GM19238 (cell line): ENCODE data around the gene CENPF.
"Not testable (repeated sequence)": the region's sequence is repeated elsewhere in the genome, so short reads cannot be mapped to it uniquely, and the experiment has no call there.

Experiments used
- DNase-seq: peaks from one replicate; pipeline ENCODE4 v3.0.0; 2011; ENCODE audit warnings: low spot score; ENCODE audit not compliant: insufficient read length

CENPF gene

DNA sequence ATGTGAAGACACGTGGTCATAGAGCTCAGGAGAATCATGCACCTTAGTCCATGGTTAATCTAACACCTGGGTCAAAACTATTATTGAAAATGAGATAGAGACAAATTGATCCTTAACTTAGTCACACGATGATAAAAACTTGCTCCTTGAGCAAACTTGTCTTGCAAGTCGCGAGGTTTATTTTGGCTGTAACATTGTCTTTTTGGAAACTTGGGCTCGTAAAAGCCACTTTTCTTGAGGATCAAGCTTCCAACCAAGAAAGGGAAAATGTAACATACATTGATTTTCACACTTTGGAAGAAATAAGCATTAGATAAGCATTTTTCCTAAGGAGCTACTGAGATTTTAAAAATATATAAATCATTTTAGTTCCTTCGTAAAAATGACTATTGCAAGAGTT is 19.9 kb upstream of the CENPF start:
- no peak for DNase-seq

DNA sequence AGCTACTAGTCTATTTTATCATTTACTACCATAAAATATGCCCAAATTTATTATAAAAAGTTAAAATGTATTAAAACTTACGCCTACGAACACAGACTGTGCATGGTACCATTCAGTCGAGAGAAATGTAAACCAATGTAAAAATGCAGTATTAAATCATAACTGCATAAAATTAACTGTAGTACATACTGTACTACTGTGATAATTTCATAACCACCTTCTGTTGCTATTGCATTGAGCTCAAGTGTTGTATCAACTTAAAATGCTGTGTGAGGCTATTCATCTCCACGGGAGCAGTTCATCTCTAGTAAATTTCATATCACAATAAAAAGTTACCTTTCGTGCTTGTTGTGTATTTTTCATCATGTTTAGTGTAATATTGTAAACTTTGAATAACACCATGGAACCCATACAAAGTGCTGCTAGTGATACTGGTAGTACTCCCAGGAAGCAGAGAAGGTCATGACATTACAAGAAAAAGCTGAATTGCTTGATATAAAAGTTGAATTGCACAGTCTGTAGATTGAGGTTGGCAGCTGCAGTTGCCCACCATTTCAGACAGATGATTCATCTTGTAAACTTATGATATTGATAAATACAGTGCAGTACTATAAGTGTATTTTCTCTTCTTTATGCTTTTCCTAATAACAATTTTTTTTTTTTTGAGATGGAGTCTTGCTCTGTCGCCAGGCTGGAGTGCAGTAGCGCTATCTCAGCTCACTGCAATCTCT is 19.0 kb upstream of the CENPF start:
- DNase-seq: no peak

- no peak for DNase-seq
These were observed 17.9 kb upstream of the CENPF start for GRCh38 chr1:214584805-214585766.

- no peak for DNase-seq
These were observed 16.4 kb upstream of the CENPF start for GRCh38 chr1:214586621-214587020.

- no peak for DNase-seq
These were observed 15.8 kb upstream of the CENPF start for GRCh38 chr1:214587165-214587564.

DNA sequence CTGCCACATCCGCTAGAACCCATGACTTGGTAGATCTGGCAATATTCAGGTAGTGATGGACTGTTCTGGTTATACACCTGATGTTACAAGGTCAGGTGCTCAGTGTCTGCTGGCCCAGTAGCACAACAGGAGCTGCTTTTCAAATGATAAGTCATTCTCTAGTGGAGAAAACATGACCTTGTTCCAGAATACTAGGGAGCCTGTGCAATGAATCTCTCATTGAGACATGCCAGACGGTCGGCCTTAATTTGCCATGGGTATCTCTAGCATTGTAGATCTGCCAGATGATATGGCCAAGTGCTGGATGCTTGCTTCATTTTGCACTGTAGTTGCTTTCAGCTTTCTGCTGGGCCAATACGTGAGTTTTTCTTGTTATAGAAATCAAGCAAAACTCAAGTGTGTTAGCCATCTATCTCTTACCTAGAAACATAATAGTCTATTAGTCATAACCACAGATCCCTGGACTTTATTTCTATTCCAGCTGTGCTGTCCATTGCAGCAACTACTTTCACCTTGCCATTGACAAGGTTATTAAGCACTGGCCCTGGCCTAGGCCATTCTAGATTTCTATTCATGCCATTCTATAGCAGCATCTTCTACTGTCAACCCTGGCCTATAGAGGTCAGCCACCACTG is 13.9 kb upstream of the CENPF start:
- DNase-seq: no peak

- no peak for DNase-seq
These were observed 12.3 kb upstream of the CENPF start for GRCh38 chr1:214590696-214591095.

DNA sequence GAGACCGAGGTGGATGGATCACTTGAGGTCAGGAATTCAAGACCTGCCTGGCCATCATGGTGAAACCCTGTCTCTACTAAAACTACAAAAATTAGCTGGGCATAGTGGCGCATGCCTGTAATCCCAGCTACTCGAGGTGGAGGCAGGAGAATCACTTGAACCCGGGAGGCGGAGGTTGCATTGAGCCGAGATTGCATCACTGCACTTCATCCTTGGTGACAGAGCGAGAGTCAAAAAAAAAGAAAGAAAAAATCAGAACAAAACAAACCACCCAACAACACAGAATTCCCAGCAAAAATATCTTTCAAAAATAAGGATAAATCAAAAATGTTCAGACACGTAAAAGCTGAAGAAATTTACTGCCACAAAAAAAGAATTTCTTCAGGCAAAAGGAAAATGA is 11.1 kb upstream of the CENPF start:
- DNase-seq: not testable (repeated sequence)

DNA sequence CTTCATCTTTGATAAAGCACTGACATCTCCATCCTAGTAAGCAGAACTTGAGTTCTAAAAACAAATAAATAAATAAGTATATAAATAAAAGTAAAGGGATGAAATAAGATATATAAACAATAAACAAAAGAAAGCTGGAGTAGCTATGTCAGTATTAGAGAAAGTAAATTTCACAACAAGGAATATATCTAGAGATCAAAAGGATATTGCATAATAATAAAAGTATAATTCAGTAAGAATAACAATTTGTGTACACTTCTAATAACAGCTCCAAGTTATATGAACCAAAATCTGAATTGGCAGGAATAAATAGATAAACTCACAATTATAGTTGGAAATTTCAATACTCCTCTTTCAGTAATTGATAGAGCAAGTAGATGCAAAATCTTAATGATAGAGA is 9.8 kb upstream of the CENPF start:
- no peak for DNase-seq

DNA sequence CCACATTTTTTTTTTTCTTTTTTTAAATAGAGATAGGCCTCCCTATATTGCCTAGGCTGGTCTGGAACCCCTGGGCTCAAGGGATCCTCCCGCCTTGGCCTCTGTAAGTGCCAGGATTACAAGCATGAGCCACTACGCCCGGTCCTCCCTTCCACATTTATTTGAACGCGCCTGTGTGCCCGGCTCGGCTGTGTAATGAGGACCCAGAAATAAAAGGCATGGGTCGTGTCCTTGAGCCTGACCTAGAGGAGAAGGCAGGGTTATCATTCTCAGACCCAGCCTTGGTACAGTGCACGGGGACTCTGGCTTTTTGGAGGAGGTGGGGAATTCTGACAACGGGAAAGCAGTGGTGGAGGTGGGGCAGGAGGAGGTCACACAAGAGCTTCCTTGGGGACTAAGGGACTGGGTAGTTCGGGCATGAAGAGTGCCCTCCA is 841 bp downstream of the CENPF start:
- DNase-seq: no peak

- DNase-seq: no peak
These were observed 1.5 kb downstream of the CENPF start for GRCh38 chr1:214604523-214604922.

DNA sequence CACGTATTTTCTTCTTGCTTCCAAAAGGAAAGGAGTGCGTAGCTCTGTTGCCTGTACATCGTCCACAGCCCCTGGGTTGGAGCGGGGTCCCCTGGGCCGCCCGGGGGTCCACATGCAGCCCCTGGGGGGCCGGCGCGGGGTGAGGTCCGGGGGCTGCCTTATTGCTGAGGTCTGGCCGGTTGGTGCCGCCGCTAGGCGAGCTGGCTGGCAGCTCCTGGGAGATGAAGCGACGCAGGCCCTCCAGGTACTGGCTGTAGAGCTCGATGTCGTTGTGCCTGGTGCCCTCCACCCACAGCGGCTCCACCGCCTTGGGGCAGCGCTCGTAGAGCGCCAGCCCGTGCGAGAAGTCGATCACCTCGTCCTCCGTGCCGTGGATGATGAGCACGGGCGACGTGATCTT is 2.5 kb downstream of the CENPF start:
- DNase-seq: not testable (repeated sequence)

DNA sequence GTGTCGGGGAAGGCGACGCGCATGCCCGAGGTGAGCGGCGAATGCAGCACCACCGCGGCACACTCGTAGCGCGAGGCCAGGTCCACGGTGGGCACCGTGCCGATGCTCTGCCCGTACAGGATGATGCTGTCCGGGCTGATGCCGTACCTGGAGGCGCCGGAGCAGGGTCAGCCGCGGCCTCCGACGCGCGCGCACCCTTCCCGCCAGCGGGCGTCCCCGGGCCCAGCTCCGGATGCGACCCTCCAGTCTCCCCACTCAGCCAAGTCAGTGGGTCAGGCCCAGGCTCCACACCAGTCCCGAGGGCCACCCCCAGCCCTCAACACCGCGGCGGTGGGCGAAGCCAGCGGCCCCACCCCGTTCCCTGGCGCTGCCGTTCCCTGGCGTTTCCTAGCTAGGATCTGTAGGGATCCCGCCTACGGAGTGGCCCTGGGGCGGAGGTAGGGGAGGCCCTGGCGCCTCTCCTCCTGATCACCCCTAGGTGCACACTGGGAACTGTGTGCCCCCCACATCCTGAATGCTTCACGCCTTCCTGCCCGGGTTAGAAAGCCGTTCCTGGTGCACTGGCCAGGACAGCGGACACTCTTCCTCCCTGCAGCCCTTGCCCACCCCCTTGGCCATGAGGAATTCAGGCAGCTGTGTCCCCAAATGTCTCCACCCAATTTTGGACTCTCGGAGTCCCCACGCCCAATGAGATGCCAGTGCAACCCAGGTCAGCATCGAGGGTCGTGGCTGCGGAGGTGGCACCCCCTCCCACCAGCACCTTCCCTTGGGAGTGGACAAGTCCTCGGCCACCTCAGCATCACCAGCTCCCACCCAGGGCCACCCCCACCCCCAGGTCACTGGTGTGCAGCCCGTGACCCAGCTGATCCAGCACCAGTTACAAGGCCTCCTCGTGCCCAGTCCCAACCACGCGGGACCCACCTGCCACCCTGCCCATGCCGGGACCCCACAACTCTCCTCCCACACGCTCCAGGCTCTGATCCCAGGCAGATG is 3.2 kb downstream of the CENPF start:
- DNase-seq: not testable (repeated sequence)

DNA sequence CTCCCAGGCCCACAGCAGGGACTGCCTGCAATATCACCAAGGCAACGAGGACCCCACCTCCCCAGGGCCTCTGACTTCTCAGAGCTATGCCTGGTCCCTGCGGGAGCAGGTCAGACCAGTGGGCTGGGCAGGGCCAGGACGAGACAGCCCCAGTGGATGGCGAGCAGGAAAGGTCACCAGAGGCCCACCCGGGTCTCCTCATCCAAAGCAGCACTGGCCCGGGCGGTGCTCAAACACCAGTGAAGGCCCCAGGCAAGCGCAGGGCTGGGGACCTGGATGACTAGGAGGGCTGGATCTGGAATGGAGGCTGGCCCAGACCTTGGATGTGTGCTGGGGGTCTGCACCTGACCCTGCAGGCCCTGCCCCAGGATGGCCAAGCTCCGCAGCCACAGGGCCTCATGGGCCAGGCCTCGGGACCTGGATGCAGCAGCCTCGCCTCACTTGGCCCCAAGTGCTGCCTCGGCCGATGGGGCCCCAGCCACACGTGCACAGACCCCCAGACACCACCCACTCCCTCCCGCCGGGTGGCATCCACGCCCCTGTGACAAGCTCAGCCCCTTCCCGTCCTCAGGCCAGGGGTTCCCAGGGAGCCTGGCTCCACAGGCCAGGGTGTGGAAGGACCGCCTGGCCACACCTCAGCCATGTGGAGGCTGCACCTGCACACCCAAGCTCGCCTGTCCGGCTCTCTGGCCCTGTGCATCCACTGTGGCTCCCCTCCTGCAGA is 4.7 kb downstream of the CENPF start:
- not testable (repeated sequence) for DNase-seq

GRCh38 chr1:214608216-214608783 is 5.3 kb downstream of the CENPF start:
- not testable (repeated sequence) for DNase-seq

- not testable (repeated sequence) for DNase-seq
These were observed 5.8 kb downstream of the CENPF start for GRCh38 chr1:214608817-214609216.

- no peak for DNase-seq
These were observed 6.7 kb downstream of the CENPF start for GRCh38 chr1:214609692-214610091.

- not testable (repeated sequence) for DNase-seq
These were observed 7.1 kb downstream of the CENPF start for GRCh38 chr1:214610136-214610535.

- no peak for DNase-seq
These were observed 12.1 kb downstream of the CENPF start for GRCh38 chr1:214615109-214615508.

GRCh38 chr1:214615871-214616270 is 12.9 kb downstream of the CENPF start:
- DNase-seq: no peak
